IPS-15b (cell line): ENCODE measurements around the gene ASB2.

ENCODE experiments used
- H3K27me3 ChIP-seq: one replicate; pipeline ENCODE4 v1.6.1; 2013; ENCODE audit warnings: low read length; ENCODE audit not compliant: control insufficient read depth, insufficient read depth
- H3K36me3 ChIP-seq: one replicate; pipeline ENCODE4 v1.6.1; 2013; ENCODE audit warnings: low read length; ENCODE audit not compliant: control insufficient read depth, insufficient read depth
- H3K4me1 ChIP-seq: one replicate; pipeline ENCODE4 v1.6.1; 2013; ENCODE audit warnings: mild to moderate bottlenecking, low read length; ENCODE audit not compliant: control insufficient read depth, insufficient read depth
- H3K4me3 ChIP-seq: one replicate; pipeline ENCODE4 v1.5.1; 2013; ENCODE audit warnings: low read depth, low read length
- H3K9ac ChIP-seq: one replicate; pipeline ENCODE4 v1.6.1; 2013; ENCODE audit warnings: low read depth, mild to moderate bottlenecking, low read length
- H3K9me3 ChIP-seq: one replicate; pipeline ENCODE4 v1.6.1; 2013; ENCODE audit warnings: mild to moderate bottlenecking, low read length; ENCODE audit not compliant: control insufficient read depth, insufficient read depth

ASB2 gene

DNA sequence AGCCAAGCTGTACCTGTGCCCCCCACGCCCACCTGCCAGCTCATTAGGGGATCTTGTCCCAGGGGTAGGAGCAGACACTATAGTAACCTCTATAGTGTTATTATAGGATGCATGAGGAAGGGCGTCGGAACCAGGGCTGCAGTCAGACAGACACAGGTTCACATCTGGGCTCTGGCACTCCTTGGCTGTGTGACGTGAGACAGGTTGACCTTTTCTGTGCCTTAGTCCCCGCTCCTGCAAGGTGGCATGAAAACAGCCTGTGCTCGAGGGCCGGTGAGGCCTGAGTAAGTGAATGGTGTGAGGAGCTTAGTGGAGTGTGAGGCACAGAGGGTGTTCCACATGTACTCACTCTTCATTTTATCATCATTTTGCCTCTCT is 19.0 kb downstream of the ASB2 start:
- Histone ChIP-seq H3K36me3 (no peaks in the 10 kb centered on the region), H3K4me1 (peaks cover 7% of the 10 kb centered on the region), H3K4me3 (no peak overlapping the region), H3K27me3 (no peaks in the 10 kb centered on the region), H3K9ac (no peak overlapping the region), H3K9me3 (no peaks in the 10 kb centered on the region)

DNA sequence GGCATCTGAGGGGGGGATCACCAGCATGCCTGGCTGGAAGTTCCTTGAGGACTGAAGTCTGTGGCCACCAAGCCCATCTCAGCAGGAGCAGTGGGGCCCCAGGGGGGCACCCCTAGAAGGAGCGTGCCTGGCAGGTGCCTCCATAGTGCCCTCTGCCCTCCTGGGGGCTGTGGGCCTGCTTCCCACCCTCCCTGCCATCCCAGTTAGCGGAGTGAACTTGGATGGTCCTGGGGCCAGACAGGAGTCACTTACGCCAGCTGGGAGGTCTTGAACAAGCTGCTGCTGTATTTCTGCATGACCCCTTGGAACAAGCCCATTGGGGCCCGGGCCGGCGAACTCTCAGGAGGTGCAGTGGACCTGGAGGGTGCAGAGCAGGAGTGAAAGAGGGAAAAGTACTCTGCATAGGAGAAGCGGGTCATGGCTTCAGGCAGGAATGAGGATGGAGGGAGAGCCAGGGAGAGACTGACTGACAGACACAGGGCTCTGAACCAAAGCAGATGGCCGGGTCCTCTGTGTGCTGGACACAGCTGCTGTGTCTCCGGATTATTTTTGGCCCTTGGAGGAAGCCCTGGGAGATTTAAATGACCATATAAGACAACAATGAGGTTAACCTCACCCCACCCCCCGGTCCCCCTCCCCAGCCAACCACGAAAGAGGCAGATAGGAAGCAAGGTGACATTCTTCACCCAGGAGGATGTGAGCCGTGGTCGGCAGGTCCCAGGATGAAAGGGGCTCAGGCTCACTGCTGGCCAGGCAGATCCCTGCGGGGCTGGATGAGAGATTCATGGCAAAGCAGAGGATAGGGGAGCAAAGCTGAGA is 19.6 kb downstream of the ASB2 start:
- H3K4me3 ChIP-seq: no peak overlapping the region
- H3K9me3 ChIP-seq: no peaks in the 10 kb centered on the region
- H3K27me3 ChIP-seq: no peaks in the 10 kb centered on the region
- H3K36me3 ChIP-seq: no peaks in the 10 kb centered on the region
- H3K4me1 ChIP-seq: peaks cover 7% of the 10 kb centered on the region
- H3K9ac ChIP-seq: no peak overlapping the region

DNA sequence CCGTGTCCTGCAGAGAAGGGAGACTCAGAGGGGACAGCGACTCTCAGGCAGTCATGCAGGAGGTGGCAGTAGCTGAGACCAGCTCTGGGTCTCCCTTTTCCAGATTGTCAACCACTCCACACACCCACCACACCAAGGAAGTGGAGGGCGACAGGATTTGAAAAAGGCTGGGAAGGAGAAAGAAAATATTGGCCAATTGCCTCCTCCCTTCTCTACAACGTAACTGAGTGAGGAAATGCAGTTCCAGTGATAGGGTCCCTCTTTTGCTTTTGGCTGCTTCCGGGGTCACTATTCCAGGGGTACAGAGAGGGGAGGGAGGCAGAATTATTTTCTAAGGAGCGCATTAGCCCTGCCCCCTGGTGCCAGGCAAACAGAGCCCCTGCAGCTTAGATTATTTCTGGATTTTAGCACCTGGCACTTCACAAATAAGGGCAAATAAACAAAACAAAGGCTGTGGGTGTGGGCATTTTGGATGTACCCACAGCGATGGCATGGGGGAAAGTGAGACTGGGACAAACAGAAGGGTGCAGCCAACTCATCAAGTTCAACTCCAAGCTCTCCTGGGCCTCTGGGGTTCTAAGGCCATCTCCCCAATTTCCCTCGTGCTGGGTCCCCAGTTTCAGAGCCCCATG is 20.4 kb downstream of the ASB2 start:
- Histone ChIP-seq H3K36me3 (no peaks in the 10 kb centered on the region), H3K9me3 (no peaks in the 10 kb centered on the region), H3K4me3 (no peak overlapping the region), H3K27me3 (no peaks in the 10 kb centered on the region), H3K4me1 (peaks cover 7% of the 10 kb centered on the region), H3K9ac (no peak overlapping the region)

DNA sequence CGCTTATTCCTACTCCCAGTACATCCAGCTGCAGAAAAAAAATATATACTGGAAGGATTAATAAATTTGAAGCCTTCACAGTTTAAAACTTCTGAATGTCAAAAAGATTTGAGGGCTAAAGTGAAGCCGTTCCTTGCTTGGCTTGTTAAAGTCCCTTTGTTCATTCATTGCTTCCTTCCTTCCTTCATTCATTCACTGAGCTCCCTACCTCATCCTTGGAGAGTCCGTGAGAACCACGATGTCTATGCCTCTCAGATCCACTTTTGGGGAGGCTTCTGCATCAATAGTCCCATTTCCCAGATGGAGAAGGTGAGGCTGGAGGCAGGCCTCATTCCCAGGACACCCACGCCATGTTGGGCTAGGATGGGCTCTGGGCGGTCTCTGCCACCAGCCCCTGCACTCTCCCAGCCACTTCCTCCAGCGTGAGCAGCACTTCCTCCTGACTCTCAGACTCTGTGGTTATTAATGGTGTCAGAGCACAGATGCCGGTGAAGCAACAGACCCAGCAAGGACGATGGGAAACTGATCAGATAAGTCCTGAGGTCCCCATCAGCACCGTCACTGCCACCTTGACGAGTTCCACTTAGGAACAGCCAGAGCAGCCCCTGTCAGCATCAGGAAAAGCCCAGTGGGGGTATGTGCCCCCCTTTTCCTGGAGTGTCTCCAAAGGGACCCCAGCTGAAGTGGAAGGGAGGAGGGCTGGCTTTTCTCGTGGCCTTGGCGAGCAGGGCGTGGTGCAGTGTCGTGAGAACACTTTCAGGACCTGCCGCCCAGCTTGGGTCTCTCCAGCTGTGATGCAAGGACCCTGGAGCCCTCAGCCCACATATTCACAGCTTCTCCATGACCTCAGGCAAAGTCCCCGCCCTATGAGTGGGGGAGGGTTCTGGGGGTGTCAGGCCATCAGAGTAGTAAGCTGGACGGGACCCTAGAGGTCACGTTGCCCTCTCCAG is 21.2 kb downstream of the ASB2 start:
- no peak overlapping the region for H3K4me3 ChIP-seq
- no peaks in the 10 kb centered on the region for H3K9me3 ChIP-seq
- no peak overlapping the region for H3K9ac ChIP-seq
- no peaks in the 10 kb centered on the region for H3K27me3 ChIP-seq
- peaks cover 7% of the 10 kb centered on the region for H3K4me1 ChIP-seq
- H3K36me3 ChIP-seq: no peaks in the 10 kb centered on the region

DNA sequence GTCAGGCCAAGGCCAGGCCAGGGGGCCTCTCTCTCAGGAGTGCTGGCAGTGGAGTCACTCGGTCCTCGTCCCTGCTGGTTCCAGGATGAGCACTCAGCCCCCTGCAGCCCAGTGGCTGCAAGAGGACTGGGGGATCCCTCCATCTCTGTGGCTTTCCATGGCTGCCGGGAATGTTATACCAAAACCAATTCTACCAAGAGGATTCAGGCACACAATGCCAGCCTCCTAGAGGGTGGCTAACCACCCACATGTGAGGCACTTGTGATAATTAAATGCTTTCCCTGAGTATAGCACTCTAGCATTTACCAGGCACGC is 21.9 kb downstream of the ASB2 start:
- Histone ChIP-seq H3K27me3 (no peaks in the 10 kb centered on the region), H3K9me3 (no peaks in the 10 kb centered on the region), H3K9ac (no peak overlapping the region), H3K4me1 (peaks cover 7% of the 10 kb centered on the region), H3K4me3 (no peak overlapping the region), H3K36me3 (no peaks in the 10 kb centered on the region)

DNA sequence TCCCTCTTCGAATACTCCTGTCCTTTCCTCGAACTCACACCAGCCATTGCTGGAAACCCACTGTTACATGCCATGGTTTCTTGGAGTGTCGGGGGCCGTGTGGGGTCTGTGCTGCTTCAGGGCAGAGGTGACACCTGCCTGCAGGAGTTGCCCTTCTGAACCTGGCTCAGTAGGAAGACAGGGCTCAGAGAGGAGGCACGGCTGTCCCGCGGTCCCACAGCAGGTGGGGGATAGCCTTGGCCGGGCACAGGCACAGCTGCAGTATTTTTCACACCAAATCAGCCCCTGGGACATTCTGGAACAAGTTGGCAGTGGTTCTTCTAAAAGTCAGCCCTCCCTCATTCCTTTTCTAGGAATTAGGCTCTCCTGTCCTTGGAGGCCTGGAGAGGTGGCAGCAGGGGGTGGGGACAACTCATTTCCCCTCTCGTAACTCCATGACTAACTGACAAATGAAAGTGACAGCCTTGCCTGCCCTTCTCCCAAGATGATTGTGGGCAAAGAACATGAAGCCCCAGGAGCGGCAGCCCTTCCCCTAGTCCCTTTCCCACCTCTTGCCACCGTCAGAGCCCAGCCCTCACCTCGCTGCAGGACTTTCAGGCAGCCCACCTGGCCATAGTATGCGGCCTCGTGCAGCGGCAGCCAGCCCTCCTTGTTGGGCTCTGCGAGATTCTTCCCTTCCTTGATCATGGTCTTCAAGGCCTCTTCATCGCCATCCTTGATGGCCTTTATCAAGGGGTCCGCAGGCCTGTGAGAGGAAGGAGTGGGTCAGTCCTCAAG is 22.4 kb downstream of the ASB2 start:
- no peaks in the 10 kb centered on the region for H3K36me3 ChIP-seq

DNA sequence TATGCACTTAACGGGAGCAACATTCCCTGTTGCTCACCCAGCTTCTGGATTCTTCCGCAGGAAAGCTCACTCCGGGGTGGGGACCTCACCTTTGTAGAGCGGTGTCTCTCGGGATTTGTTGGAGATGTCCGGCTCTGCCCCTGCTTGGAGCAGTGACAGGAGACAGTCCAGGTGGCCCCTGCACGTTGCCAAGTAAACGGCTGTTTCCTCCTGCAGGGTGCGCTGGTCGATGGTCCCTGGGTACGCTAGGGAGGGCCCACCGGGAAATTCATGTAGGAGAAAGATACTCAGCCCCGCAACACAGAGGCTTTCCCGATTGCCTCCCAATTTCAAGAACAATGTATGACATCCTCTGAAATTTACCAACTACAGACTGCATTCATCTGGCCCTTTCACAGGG is 23.1 kb downstream of the ASB2 start:
- H3K4me1 ChIP-seq: peaks cover 7% of the 10 kb centered on the region
- H3K36me3 ChIP-seq: no peaks in the 10 kb centered on the region
- H3K9ac ChIP-seq: no peak overlapping the region
- H3K9me3 ChIP-seq: no peaks in the 10 kb centered on the region
- no peak overlapping the region for H3K4me3 ChIP-seq
- no peaks in the 10 kb centered on the region for H3K27me3 ChIP-seq

More for the DNA sequence above, 22.4 kb downstream of the ASB2 start:
- H3K9ac ChIP-seq: no peak overlapping the region
- H3K4me1 ChIP-seq: peaks cover 7% of the 10 kb centered on the region
- H3K9me3 ChIP-seq: no peaks in the 10 kb centered on the region
- H3K27me3 ChIP-seq: no peaks in the 10 kb centered on the region
- no peak overlapping the region for H3K4me3 ChIP-seq

DNA sequence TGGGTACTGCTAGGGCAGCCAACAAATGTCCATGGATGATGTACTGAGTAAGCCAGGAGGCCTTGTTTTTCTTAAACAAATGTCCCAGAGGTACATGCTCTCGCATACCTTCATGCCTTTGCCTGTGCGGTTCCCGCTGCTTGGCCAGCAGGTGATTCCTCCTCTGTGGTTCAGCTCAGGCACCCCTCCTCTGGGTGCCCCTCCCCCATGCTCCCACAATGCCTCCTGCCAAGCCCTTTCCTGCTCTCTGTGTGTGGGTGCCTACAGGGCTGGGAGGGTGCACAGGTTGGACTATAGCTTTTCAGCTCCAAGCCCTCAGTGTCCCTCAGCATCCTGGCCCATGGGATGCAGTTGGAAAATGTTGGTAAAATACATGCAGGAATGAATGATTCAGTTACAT is 23.5 kb downstream of the ASB2 start:
- Histone ChIP-seq H3K9ac (no peak overlapping the region), H3K27me3 (no peaks in the 10 kb centered on the region), H3K4me3 (no peak overlapping the region), H3K4me1 (peaks cover 7% of the 10 kb centered on the region), H3K9me3 (no peaks in the 10 kb centered on the region), H3K36me3 (no peaks in the 10 kb centered on the region)

DNA sequence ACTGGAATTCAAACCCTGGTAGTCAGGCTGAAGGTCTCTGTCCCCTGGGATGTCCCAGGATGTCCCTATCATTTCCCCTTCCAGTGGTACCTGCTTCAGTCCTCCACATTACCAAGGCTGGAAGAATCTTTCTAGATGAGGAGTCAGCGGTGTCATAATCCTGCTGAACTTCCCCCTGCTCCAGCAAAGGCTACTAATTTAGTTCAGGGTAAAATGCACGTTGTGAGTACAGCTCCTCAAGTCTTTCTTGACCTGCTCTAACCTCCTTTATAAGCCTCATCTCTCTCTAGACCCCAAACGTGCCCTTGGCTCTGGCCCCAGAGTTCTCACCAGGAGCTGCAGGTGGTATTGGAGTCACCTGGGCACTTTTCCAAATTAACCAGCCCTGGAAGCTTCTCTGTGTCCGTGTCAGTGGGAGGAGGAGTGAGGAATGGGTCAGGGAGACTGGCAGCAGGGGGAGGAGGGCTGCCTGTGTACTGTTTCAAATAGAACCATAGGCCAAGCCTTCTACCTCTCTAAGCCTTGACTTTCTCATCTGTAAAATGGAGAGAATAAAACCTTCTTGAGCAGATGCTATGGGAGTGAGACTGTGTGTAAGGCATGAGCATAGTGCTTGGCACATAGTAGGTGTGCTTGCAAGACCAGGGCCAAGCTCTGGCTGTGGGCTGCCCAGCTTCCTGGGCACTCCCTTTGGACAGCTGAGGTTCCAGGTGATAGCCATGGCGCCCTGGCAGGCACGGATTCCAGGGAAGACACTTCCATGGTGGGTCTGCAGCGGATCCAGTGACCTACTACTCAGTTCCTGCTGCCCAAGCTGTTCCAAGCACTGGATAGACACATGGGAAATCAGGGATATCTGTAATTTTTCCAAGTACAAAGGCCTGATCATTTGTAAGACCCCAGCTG is 24.5 kb downstream of the ASB2 start:
- no peaks in the 10 kb centered on the region for H3K36me3 ChIP-seq
- no peak overlapping the region for H3K4me3 ChIP-seq
- no peaks in the 10 kb centered on the region for H3K27me3 ChIP-seq
- no peaks in the 10 kb centered on the region for H3K9me3 ChIP-seq
- no peak overlapping the region for H3K9ac ChIP-seq
- peaks cover 7% of the 10 kb centered on the region for H3K4me1 ChIP-seq

DNA sequence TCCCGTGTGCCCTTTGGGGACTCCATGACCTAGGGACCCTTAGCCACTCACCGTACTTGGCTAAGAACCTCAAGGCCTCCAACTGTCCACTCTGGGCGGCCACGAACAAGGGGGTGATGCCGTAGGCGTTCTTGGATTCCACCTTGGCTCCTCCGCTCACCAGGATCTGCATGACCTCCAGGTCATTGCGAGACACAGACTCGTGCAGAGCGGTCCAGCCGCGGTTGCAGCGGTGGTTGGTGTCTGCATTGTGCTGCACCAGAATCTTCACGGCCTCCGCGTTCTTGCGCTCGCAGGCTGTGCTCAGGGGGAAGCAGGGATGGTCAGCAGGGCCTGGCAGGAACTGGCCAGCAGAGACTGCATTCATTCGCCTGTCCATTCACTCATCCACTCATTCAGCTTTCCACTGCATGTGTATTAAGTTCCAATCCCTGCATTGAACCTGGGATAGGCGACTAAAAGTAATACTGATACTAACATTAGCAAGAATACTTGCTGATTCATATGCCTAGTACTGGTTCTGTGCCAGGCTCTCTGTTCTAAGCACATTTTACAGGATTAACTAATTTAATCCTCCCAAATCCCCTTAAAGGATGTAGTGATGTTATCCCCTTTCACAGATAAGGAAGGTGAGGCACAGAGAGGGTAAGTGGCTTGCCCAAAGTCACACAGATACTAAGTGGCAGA is 25.3 kb downstream of the ASB2 start:
- Histone ChIP-seq H3K9ac (no peak overlapping the region), H3K36me3 (no peaks in the 10 kb centered on the region), H3K4me1 (peaks cover 7% of the 10 kb centered on the region), H3K9me3 (no peaks in the 10 kb centered on the region), H3K4me3 (no peak overlapping the region), H3K27me3 (no peaks in the 10 kb centered on the region)
